ENCODE measurements around the gene SRXN1. TPM values are rescaled to one million over a fixed set of nuclear protein-coding genes. Genes with fewer than 3 reads are reported as not detected.

The SRXN1 gene
- total RNA-seq, 1 donor from 2014 or later, result 55.3 TPM

GRCh38 chr20:641516-641875 lies 11.5 kb downstream of the SRXN1 start:
- H3K9me3 ChIP-seq (replicated peaks), result no peaks in the 10 kb centered on the region
- no peak for DNase-seq
- intact Hi-C loops (cut with micrococcal nuclease), result no loop called here
- no peak overlapping the region for H3K4me3 ChIP-seq
- TF ChIP-seq CTCF (IDR thresholded peaks at IDR 0.05; ENCODE audit: borderline replicate concordance), result no peak
- H3K36me3 ChIP-seq, result no peaks in the 10 kb centered on the region
- H3K27ac ChIP-seq (replicated peaks), result peak overlapping the region; percentile 58
- no peaks in the 10 kb centered on the region for H3K27me3 ChIP-seq (ENCODE audit: low read depth)
- peaks cover 21% of the 10 kb centered on the region for H3K4me1 ChIP-seq

- DNase-seq, result no peak
- H3K9me3 ChIP-seq (replicated peaks), result no peaks in the 10 kb centered on the region
- H3K4me1 ChIP-seq, result peaks cover 15% of the 10 kb centered on the region
- TF ChIP-seq CTCF (IDR thresholded peaks at IDR 0.05; ENCODE audit: borderline replicate concordance), result no peak
- no peaks in the 10 kb centered on the region for H3K36me3 ChIP-seq
- H3K27me3 ChIP-seq (ENCODE audit: low read depth), result no peaks in the 10 kb centered on the region
- H3K27ac ChIP-seq (replicated peaks), result peak overlapping the region; percentile 58
- H3K4me3 ChIP-seq, result no peak overlapping the region
- intact Hi-C loops (cut with micrococcal nuclease), result no loop called here
Measured at GRCh38 chr20:640674-641515, 12.1 kb downstream of the SRXN1 start.

GRCh38 chr20:638579-638978 lies 14.4 kb downstream of the SRXN1 start:
- TF ChIP-seq CTCF (IDR thresholded peaks at IDR 0.05; ENCODE audit: borderline replicate concordance), result no peak
- Histone ChIP-seq H3K27me3 (ENCODE audit: low read depth) (no peaks in the 10 kb centered on the region), H3K9me3 (replicated peaks) (no peaks in the 10 kb centered on the region), H3K27ac (replicated peaks) (no peak overlapping the region), H3K36me3 (no peaks in the 10 kb centered on the region), H3K4me1 (peaks cover 5% of the 10 kb centered on the region), H3K4me3 (no peak overlapping the region)
- intact Hi-C loops (cut with micrococcal nuclease), result no loop called here
- DNase-seq, result no peak

GRCh38 chr20:637559-637958 lies 15.4 kb downstream of the SRXN1 start:
- intact Hi-C loops (cut with micrococcal nuclease), result no loop called here
- no peak overlapping the region for H3K27ac ChIP-seq (replicated peaks)
- H3K27me3 ChIP-seq (ENCODE audit: low read depth), result no peaks in the 10 kb centered on the region
- no peak for TF ChIP-seq CTCF (IDR thresholded peaks at IDR 0.05; ENCODE audit: borderline replicate concordance)
- no peaks in the 10 kb centered on the region for H3K36me3 ChIP-seq
- H3K4me3 ChIP-seq, result no peak overlapping the region
- H3K4me1 ChIP-seq, result peaks cover 3% of the 10 kb centered on the region
- no peaks in the 10 kb centered on the region for H3K9me3 ChIP-seq (replicated peaks)
- DNase-seq, result no peak

GRCh38 chr20:635893-636338 lies 17.1 kb downstream of the SRXN1 start:
- DNase-seq, result peak; percentile 30
- no peaks in the 10 kb centered on the region for H3K27me3 ChIP-seq (ENCODE audit: low read depth)

More at GRCh38 chr20:635893-636338, 17.1 kb downstream of the SRXN1 start:
- H3K36me3 ChIP-seq, result no peaks in the 10 kb centered on the region
- H3K27ac ChIP-seq (replicated peaks), result no peak overlapping the region
- no peak overlapping the region for H3K4me3 ChIP-seq
- H3K4me1 ChIP-seq, result no peaks in the 10 kb centered on the region
- no peaks in the 10 kb centered on the region for H3K9me3 ChIP-seq (replicated peaks)
- intact Hi-C loops (cut with micrococcal nuclease), result no loop called here
- TF ChIP-seq CTCF (IDR thresholded peaks at IDR 0.05; ENCODE audit: borderline replicate concordance), result no peak
